ENCODE results near the gene NPAS3. TPM values are rescaled to one million over a fixed set of nuclear protein-coding genes. Genes with fewer than 3 reads are reported as not detected.

NPAS3 gene
- total and polyA plus RNA-seq, 10 donors: 0.13 to 9.5 (median 2.9) TPM

GRCh38 chr14:33515441-33515840 lies 576.8 kb downstream of the NPAS3 start:
- Histone ChIP-seq H3K9me3 (no peaks in the 10 kb centered on the region), H3K27ac (no peak overlapping the region), H3K27me3 (replicated peaks in 1 of 7) (no peaks in the 10 kb centered on the region), H3K4me1 (no peaks in the 10 kb centered on the region), H3K4me3 (no peak overlapping the region), H3K36me3 (no peaks in the 10 kb centered on the region)
- WGBS, 5 donors: 84 to 92% (median 86%) methylated on average over 5 of the region's 5 CpGs
- no peak for DNase-seq
- TF ChIP-seq POLR2AphosphoS5 (IDR thresholded peaks at IDR 0.05): no peak
- TF ChIP-seq CTCF (IDR thresholded peaks at IDR 0.05 in 8 of 11, conservative IDR thresholded peaks at IDR 0.05 in 3 of 11): no peak
- TF ChIP-seq POLR2A (IDR thresholded peaks at IDR 0.05): no peak
- intact Hi-C loops (cut with DNase I; ENCODE audit: low total_unique reads): no loop called here

- H3K9me3 ChIP-seq: no peaks in the 10 kb centered on the region
- no peak overlapping the region for H3K27ac ChIP-seq
- no peak overlapping the region for H3K4me3 ChIP-seq
- no peaks in the 10 kb centered on the region for H3K27me3 ChIP-seq (replicated peaks in 1 of 7)
- no peaks in the 10 kb centered on the region for H3K4me1 ChIP-seq
- no peak for TF ChIP-seq POLR2AphosphoS5 (IDR thresholded peaks at IDR 0.05)
- no peak for TF ChIP-seq CTCF (IDR thresholded peaks at IDR 0.05 in 8 of 11, conservative IDR thresholded peaks at IDR 0.05 in 3 of 11)
- TF ChIP-seq POLR2A (IDR thresholded peaks at IDR 0.05): no peak
- no peaks in the 10 kb centered on the region for H3K36me3 ChIP-seq
- intact Hi-C loops (cut with DNase I; ENCODE audit: low total_unique reads): no loop called here
- DNase-seq: no peak
- WGBS, 5 donors: 85 to 94% (median 91%) methylated on average over 3 of the region's 3 CpGs
These were observed 577.2 kb downstream of the NPAS3 start for GRCh38 chr14:33515899-33516298.

DNA sequence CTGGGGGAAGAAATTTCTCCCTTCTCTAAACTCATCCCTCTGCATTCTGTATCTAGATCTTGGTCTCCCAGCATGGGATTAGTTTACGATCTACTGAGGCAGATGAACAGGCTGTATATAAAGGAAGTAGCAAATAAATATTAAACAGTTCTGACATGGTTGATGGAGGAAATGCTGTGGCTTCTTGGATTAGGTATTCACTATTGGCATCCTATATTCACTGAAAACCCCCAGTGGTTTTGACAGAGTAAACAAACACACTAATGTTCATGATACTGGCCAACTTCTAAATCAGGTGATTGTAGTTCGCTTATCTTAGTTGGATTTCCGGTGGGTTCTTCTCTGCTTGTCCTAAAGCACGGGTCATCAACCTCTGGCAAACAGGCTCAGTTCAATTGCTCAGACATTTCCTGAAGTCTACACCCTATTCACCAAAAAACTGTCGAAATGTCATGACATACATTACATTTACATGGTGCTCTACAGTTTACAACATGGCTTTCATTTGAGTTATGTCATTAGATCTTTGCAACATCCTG lies 578.3 kb downstream of the NPAS3 start:
- no peak overlapping the region for H3K4me3 ChIP-seq

GRCh38 chr14:33521192-33521591 lies 582.5 kb downstream of the NPAS3 start:
- 60 to 92% (median 83%) methylated on average over 2 of the region's 2 CpGs for WGBS, 5 donors
- Histone ChIP-seq H3K4me1 (no peaks in the 10 kb centered on the region), H3K4me3 (no peak overlapping the region), H3K36me3 (no peaks in the 10 kb centered on the region), H3K27me3 (replicated peaks in 1 of 7) (no peaks in the 10 kb centered on the region), H3K27ac (no peak overlapping the region), H3K9me3 (no peaks in the 10 kb centered on the region)
- TF ChIP-seq POLR2AphosphoS5 (IDR thresholded peaks at IDR 0.05) (no peak), CTCF (IDR thresholded peaks at IDR 0.05 in 8 of 11, conservative IDR thresholded peaks at IDR 0.05 in 3 of 11) (no peak), POLR2A (IDR thresholded peaks at IDR 0.05) (no peak)
- intact Hi-C loops (cut with DNase I; ENCODE audit: low total_unique reads): no loop called here
- no peak for DNase-seq

More for the DNA sequence above, 578.3 kb downstream of the NPAS3 start:
- no peak for TF ChIP-seq CTCF (IDR thresholded peaks at IDR 0.05 in 8 of 11, conservative IDR thresholded peaks at IDR 0.05 in 3 of 11)
- no peak for TF ChIP-seq POLR2AphosphoS5 (IDR thresholded peaks at IDR 0.05)
- TF ChIP-seq POLR2A (IDR thresholded peaks at IDR 0.05): no peak
- Histone ChIP-seq H3K9me3 (no peaks in the 10 kb centered on the region), H3K4me1 (no peaks in the 10 kb centered on the region), H3K36me3 (no peaks in the 10 kb centered on the region), H3K27ac (no peak overlapping the region), H3K27me3 (replicated peaks in 1 of 7) (no peaks in the 10 kb centered on the region)
- 82 to 92% (median 87%) methylated on average over 5 of the region's 5 CpGs for WGBS, 5 donors
- DNase-seq: no peak
- intact Hi-C loops (cut with DNase I; ENCODE audit: low total_unique reads): no loop called here
